Type B pancreatic cell (in vitro differentiated cells): ENCODE measurements around the gene OLFML2B. TPM values are rescaled to one million over a fixed set of nuclear protein-coding genes. Genes with fewer than 3 reads are reported as not detected.

Experiments used
- DNase-seq: peaks from one replicate; pipeline ENCODE4 v3.0.0; 2021; ENCODE audit warnings: mixed read lengths; ENCODE audit not compliant: unreplicated experiment; ENCODE audit errors: extremely low spot score
- H3K27ac Mint-ChIP-seq: 2 replicates; pipeline ENCODE4 v1.8.0; 2021; ENCODE audit warnings: mild to moderate bottlenecking, mixed read lengths
- H3K27me3 Mint-ChIP-seq: 2 replicates; pipeline ENCODE4 v1.8.0; 2021; ENCODE audit warnings: mixed read lengths
- H3K36me3 Mint-ChIP-seq: 2 replicates; pipeline ENCODE4 v1.8.0; 2021; ENCODE audit warnings: mixed read lengths
- H3K4me1 Mint-ChIP-seq: one replicate; pipeline ENCODE4 v1.8.0; 2021; ENCODE audit warnings: mixed read lengths; ENCODE audit not compliant: unreplicated experiment
- H3K4me3 Mint-ChIP-seq: 2 replicates; pipeline ENCODE4 v1.8.0; 2021; ENCODE audit warnings: mild to moderate bottlenecking, mixed read lengths
- H3K9me3 Mint-ChIP-seq: 2 replicates; pipeline ENCODE4 v1.8.0; 2021; ENCODE audit warnings: mixed read lengths
- long read RNA-seq: library from polyadenylated mRNA; unstranded; transcript quantifications from one replicate; pipeline ENCODE4 v2.0.0, GENCODE V29; 2020
- total RNA-seq: library from RNA; stranded (reverse); gene quantifications from 2 replicates; pipeline ENCODE4 v1.2.1, GENCODE V29; 2021; ENCODE audit warnings: low replicate concordance
- TF ChIP-seq, protein P1 (sequence below): fragments of 200-600 bp; sonication (generic); conservative IDR thresholded peaks from 2 replicates; pipeline ENCODE4 v1.5.0; 2021; ENCODE audit warnings: antibody characterized with exemption, mild to moderate bottlenecking

Gene OLFML2B
- total RNA-seq, result 11.9 and 35.0 TPM in 2 replicates
- long read RNA-seq, transcript OLFML2B-201 (8 exons, 3,160 nt), result major isoform, 8 of 16 reads
- long read RNA-seq, partial matches to known transcripts, result 4 of 16 reads
- long read RNA-seq, other reads (novel, unspliced or antisense), result 2 of 16 reads

DNA sequence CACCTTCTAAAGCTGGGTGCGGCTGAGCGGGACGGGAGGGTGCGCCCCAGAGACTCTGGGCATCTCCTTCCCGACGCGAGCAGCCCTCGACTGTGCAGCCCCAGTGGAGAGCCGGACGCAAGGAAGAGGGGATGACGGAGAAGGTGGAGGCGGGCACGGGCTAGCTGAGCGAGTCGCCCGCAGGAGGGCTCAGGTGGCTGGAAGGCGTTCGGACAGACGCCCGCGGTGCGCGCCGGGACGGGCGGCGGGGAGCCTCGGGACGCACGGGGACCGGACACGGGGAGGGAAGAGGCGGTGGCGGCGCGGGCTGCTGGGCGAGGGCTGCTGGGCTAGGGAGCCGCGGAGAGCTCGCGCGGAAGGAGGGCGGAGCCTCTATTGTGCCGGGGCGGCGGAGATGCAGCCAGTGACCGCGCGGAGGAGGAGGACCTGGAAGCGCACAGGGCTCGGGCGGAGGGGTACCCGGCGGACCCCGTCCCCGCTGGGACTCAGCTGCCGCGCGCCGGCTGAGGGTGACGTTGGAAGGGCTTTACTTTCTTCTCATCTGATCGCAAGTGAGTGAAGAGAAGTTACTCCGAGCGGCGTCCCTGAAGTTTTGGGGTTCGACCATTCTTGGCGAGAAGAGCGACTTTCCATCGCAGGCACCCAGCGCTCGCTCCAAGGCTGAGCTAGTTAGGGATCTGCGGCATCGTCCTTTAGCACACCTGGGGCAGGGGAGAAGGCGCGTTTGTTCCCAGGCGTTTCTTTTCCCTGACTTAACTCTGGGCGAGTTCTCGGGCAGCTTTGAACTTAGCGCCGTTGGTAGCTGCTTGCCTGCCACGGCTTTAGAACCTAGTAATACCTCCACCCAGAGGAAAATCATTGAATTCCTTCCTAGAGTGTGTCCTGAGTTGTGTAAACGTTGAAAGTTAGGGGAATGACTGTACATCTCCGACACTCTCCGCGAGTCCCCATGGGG, at the start of gene OLFML2B:
OLFML2B (minus strand) TSS at position 323 of the 955 bp plus-strand sequence. CDS start 439 bp downstream, outside the sequence.
- peak; percentile 84 for DNase-seq
- Mint-ChIP-seq H3K27ac (peak within 1 kb of the TSS; percentile 89), H3K4me1 (peaks cover 26% of the 10 kb centered on the region), H3K9me3 (peaks cover 11% of the 10 kb centered on the region), H3K4me3 (peak within 1 kb of the TSS; percentile 96), H3K36me3 (peaks cover 2% of the 10 kb centered on the region), H3K27me3 (peaks cover 35% of the 10 kb centered on the region)
- TF ChIP-seq, protein P1, sequence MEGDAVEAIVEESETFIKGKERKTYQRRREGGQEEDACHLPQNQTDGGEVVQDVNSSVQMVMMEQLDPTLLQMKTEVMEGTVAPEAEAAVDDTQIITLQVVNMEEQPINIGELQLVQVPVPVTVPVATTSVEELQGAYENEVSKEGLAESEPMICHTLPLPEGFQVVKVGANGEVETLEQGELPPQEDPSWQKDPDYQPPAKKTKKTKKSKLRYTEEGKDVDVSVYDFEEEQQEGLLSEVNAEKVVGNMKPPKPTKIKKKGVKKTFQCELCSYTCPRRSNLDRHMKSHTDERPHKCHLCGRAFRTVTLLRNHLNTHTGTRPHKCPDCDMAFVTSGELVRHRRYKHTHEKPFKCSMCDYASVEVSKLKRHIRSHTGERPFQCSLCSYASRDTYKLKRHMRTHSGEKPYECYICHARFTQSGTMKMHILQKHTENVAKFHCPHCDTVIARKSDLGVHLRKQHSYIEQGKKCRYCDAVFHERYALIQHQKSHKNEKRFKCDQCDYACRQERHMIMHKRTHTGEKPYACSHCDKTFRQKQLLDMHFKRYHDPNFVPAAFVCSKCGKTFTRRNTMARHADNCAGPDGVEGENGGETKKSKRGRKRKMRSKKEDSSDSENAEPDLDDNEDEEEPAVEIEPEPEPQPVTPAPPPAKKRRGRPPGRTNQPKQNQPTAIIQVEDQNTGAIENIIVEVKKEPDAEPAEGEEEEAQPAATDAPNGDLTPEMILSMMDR, result peak; percentile 51

DNA sequence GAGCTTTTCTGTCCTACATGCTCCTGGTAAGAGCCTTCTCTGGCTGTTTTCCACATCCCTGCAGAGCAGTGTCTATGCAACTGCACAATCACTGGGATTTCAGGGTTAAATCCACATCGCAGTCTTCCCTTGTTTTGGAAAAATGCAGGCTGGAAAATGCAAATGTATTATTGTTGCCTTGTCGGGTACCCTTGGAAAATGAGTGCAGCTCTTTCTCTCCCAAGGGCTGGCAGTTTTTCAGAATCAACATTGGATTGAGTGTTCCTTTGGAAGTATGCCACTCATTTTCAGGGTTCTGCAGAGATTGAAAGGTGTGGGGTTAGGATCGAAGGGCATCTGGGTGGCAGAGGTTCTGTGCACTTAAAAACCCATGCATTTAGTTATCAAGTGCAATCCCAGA, 49.1 kb upstream of the OLFML2B start:
- peaks cover 19% of the 10 kb centered on the region for H3K4me1 Mint-ChIP-seq

DNA sequence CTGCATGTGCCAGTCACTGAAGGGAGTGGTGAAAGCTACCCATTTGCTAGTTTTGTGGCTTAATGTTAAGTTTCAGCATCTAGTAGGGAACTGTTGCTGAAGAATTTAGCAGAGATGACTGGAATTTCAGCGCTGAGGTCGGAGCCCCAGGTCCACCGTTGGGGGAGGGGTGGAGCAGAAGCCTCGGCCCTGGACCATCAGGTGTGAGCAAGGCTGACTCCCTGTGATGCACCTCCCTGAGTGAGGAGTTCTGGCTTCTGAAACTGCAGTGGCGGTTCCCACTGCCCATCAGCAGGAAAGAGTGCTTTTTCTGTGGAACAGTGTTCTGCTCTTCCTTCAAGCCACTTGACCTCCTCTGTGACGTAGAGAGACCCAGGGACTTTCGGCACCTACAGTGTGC, 47.2 kb upstream of the OLFML2B start:
- H3K4me1 Mint-ChIP-seq, result peaks cover 16% of the 10 kb centered on the region
- H3K27ac Mint-ChIP-seq, result no peak overlapping the region
- peak overlapping the region; percentile 75 for H3K4me3 Mint-ChIP-seq
- H3K9me3 Mint-ChIP-seq, result peaks cover 6% of the 10 kb centered on the region
- TF ChIP-seq, protein P1, result no peak
- peaks cover 16% of the 10 kb centered on the region for H3K27me3 Mint-ChIP-seq
- DNase-seq, result no peak
- H3K36me3 Mint-ChIP-seq, result peaks cover 18% of the 10 kb centered on the region

More for the DNA sequence above, 49.1 kb upstream of the OLFML2B start:
- no peak for DNase-seq
- peak overlapping the region; percentile 11 for H3K4me3 Mint-ChIP-seq
- peaks cover 25% of the 10 kb centered on the region for H3K36me3 Mint-ChIP-seq
- peaks cover 7% of the 10 kb centered on the region for H3K9me3 Mint-ChIP-seq
- TF ChIP-seq, protein P1, result no peak
- H3K27ac Mint-ChIP-seq, result no peak overlapping the region
- H3K27me3 Mint-ChIP-seq, result peaks cover 16% of the 10 kb centered on the region

DNA sequence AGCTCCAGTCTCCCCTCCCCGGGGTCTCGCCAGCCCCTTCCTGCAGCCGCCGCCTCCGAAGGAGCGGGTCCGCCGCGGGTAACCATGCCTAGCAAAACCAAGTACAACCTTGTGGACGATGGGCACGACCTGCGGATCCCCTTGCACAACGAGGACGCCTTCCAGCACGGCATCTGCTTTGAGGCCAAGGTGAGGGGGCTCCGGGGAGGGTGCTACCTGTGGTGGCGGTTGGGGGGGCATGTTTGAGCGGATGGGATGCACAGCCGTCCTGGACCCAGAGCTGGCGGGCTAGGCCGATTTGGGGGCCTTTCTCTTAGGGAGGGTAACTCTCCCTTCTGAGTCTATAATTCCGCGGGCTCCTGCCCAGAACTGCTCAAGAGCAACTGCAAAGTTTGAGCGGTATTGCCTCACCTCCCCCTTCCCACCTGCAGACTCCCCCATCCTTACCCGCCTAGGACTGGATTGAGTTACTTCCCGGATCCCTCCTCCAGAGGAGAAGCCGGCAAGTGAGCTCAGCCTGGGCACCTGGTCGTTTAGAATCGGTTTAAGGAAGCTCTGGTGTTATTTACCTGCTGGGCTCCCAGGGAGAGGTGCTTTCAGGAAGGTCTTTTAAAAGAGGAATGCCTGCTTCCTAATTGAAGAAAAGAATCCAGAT, 46.6 kb upstream of the OLFML2B start:
- peaks cover 6% of the 10 kb centered on the region for H3K9me3 Mint-ChIP-seq
- H3K36me3 Mint-ChIP-seq, result peaks cover 13% of the 10 kb centered on the region
- H3K27ac Mint-ChIP-seq, result peak overlapping the region; percentile 69
- H3K4me1 Mint-ChIP-seq, result peaks cover 19% of the 10 kb centered on the region
- DNase-seq, result peak; percentile 71
- peak overlapping the region; percentile 75 for H3K4me3 Mint-ChIP-seq
- TF ChIP-seq, protein P1, result no peak
- H3K27me3 Mint-ChIP-seq, result peaks cover 18% of the 10 kb centered on the region

DNA sequence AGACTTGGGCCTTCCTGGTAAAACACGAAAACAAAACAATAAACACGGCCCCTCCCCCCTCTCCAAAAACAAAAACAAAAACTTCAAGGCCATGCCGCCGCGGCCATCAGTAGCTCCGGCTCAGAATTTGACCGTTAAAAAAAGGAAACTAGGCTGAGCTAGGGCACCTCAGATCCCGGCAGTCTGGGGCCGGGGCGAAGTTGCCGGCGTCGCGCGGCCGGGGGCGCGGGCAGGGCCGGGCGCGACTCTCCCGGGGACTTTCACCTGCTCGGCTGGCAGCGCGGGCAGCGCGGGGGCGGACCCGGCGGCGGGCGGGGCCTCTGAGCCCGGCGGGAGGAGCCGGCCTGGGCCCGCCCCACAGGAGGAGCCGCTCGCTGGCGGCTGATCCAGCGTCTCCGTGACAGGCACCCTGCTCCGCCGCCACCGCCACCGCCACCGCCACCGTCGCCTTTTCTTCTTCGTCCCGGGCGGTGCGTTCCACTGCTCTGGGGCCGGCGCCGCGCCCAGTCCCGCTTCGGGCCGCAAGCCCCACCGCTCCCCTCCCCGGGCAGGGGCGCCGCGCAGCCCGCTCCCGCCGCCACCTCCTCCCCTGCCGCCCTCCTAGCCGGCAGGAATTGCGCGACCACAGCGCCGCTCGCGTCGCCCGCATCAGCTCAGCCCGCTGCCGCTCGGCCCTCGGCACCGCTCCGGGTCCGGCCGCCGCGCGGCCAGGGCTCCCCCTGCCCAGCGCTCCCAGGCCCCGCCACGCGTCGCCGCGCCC, 45.8 kb upstream of the OLFML2B start, which contains the start of gene NOS1AP:
NOS1AP (plus strand) TSS at position 358 of the 760 bp plus-strand sequence. CDS start 487 bp downstream, outside the sequence.
- TF ChIP-seq, protein P1, result no peak
- peaks cover 20% of the 10 kb centered on the region for H3K27me3 Mint-ChIP-seq
- peaks cover under 1% of the 10 kb centered on the region for H3K9me3 Mint-ChIP-seq
- H3K36me3 Mint-ChIP-seq, result peaks cover 5% of the 10 kb centered on the region
- H3K4me1 Mint-ChIP-seq, result peaks cover 26% of the 10 kb centered on the region
- H3K4me3 Mint-ChIP-seq, result peak within 1 kb of the TSS; percentile 78
- peak within 1 kb of the TSS; percentile 69 for H3K27ac Mint-ChIP-seq
- DNase-seq, result peak; percentile 82
